Prostate gland (tissue), 2 donors: Measurements from ENCODE around the gene CMTM1.
"Not testable (repeated sequence)": the region's sequence is repeated elsewhere in the genome, so short reads cannot be mapped to it uniquely, and the experiment has no call there.

Experiments used
- CTCF ChIP-seq, 4 experiments: fragments of 200-600 bp in 2 of 4; fragments of 450-650 bp in 2 of 4; sonication (generic) in 2 of 4; IDR thresholded peaks; 1 replicate in 3 of 4; 2 replicates in 1 of 4; pipeline ENCODE4 v1.5.1; 2016 to 2019; ENCODE audit warnings: antibody characterized with exemption in 4 of 4, mild to moderate bottlenecking in 2 of 4, moderate library complexity in 2 of 4
- POLR2A ChIP-seq: fragments of 450-650 bp; IDR thresholded peaks from one replicate; pipeline ENCODE4 v1.6.1; 2016; ENCODE audit warnings: antibody characterized with exemption, mild to moderate bottlenecking

GRCh38 chr16:66627611-66628378, 61.6 kb downstream of the CMTM1 start:
- not testable (repeated sequence) for TF ChIP-seq CTCF (IDR thresholded peaks at IDR 0.05); POLR2A
